ENCODE measurements around the gene TCF23. TPM values are rescaled to one million over a fixed set of nuclear protein-coding genes. Genes with fewer than 3 reads are reported as not detected.
"Not testable (repeated sequence)": the region's sequence is repeated elsewhere in the genome, so short reads cannot be mapped to it uniquely, and the experiment has no call there.

The TCF23 gene
- 0.10 TPM for polyA plus RNA-seq
- long read RNA-seq, donor 1 = 0 reads
- long read RNA-seq, donor 2 = 0 reads
- long read RNA-seq, donor 3 = 0 reads
- long read RNA-seq, donor 4 = 0 reads
- long read RNA-seq, donor 5 = 0 reads
- long read RNA-seq, donor 6 = 0 reads
- long read RNA-seq, donor 7 = 0 reads
- long read RNA-seq, donor 8 = 0 reads
- long read RNA-seq, donor 9 = 0 reads
- long read RNA-seq, donor 10 = 0 reads
- long read RNA-seq, donor 11 = 0 reads

DNA sequence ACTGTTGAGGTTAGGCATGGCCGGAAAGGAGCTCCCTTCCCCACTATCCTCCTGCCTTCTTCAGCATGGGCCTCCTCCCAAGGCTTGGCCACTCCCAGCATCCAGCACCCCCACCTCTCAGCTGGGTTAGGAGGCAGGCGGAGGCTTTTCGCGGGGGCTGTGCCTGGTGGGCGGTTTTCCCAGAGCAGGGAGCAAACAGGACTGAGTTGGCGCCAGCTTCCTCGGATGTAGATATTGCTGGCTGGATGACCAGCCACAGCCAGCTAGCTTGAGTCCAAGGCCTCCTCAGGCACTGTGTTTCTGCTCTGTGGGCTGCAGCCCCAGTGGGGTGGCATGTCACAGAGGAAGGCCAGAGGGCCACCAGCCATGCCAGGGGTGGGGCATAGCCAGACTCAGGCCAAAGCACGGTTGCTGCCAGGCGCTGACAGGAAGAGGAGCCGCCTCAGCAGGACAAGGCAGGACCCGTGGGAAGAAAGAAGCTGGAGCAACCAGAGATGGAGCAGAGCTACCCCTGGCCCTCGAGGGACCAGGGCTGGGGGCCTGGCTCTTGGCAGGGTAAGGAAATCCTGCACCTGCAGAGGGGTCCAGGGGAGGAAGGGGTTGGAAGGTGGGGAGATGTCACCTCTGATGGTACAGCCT lies at the start of gene TCF23:
TCF23 (plus strand) TSS at position 204 of the 639 bp plus-strand sequence; CDS start at position 334, 130 bp downstream.
- WGBS (ENCODE audit: insufficient coverage, low lambda C conversion rate) = no CpG with 5 or more reads among the region's 12 CpGs
- peaks cover 3% of the 10 kb centered on the region for H3K9me3 ChIP-seq (ENCODE audit: control insufficient read depth, low read depth, low read length)
- H3K36me3 ChIP-seq (ENCODE audit: control insufficient read depth, insufficient read depth, low read length) = no peaks in the 10 kb centered on the region
- H3K4me3 ChIP-seq (ENCODE audit: low read length) = no peak within 1 kb of the TSS
- H3K4me1 ChIP-seq (ENCODE audit: control insufficient read depth, insufficient read depth, low read length) = peaks cover 13% of the 10 kb centered on the region
- DNase-seq = no peak
- no peak within 1 kb of the TSS for H3K27ac ChIP-seq (ENCODE audit: low read length)
- H3K27me3 ChIP-seq (ENCODE audit: control insufficient read depth, insufficient read depth, low read length) = no peaks in the 10 kb centered on the region

GRCh38 chr2:27099334-27099955 lies 49.4 kb upstream of the TCF23 start:
- Histone ChIP-seq H3K4me3 (ENCODE audit: low read length) (no peak overlapping the region), H3K27ac (ENCODE audit: low read length) (no peak overlapping the region), H3K9me3 (ENCODE audit: control insufficient read depth, low read depth, low read length) (no peaks in the 10 kb centered on the region), H3K27me3 (ENCODE audit: control insufficient read depth, insufficient read depth, low read length) (no peaks in the 10 kb centered on the region), H3K36me3 (ENCODE audit: control insufficient read depth, insufficient read depth, low read length) (peaks cover 49% of the 10 kb centered on the region), H3K4me1 (ENCODE audit: control insufficient read depth, insufficient read depth, low read length) (peaks cover 24% of the 10 kb centered on the region)
- WGBS (ENCODE audit: insufficient coverage, low lambda C conversion rate) = no CpG with 5 or more reads among the region's 19 CpGs
- no peak for DNase-seq

DNA sequence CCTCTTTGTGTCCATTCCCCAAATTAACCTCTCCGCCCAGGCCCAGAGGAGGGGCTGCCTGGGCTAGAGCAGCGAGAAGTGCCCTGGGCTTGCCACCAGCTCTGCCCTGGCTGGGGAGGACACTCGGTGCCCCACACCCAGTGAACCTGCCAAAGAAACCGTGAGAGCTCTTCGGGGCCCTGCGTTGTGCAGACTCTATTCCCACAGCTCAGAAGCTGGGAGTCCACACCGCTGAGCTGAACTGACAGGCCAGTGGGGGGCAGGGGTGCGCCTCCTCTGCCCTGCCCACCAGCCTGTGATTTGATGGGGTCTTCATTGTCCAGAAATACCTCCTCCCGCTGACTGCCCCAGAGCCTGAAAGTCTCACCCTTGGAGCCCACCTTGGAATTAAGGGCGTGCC lies 48.8 kb upstream of the TCF23 start:
- Histone ChIP-seq H3K36me3 (ENCODE audit: control insufficient read depth, insufficient read depth, low read length) (peaks cover 44% of the 10 kb centered on the region), H3K27ac (ENCODE audit: low read length) (no peak overlapping the region), H3K4me3 (ENCODE audit: low read length) (no peak overlapping the region), H3K4me1 (ENCODE audit: control insufficient read depth, insufficient read depth, low read length) (peaks cover 18% of the 10 kb centered on the region), H3K27me3 (ENCODE audit: control insufficient read depth, insufficient read depth, low read length) (no peaks in the 10 kb centered on the region), H3K9me3 (ENCODE audit: control insufficient read depth, low read depth, low read length) (no peaks in the 10 kb centered on the region)
- WGBS (ENCODE audit: insufficient coverage, low lambda C conversion rate) = no CpG with 5 or more reads among the region's 10 CpGs
- DNase-seq = no peak

DNA sequence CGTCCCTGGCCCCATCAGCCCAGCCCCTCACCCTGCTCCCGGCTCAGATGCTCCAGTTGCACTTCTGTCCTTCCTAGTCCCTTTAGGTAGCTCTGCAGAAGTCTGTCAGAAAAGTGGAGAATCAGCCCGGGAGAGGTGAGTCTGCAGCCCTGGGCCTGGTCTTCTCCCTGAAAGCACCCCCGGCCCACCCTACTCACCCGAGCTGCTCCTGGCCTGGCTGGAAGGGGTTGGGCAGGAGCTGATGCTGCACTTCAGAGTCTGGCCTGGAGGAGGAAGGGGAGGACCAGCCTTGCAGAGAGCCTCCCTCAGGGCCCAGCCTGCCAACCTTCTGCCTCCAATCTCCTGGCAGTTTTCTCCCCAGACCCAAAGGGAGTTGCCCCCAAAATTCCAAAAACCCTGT lies 46.5 kb upstream of the TCF23 start:
- Histone ChIP-seq H3K36me3 (ENCODE audit: control insufficient read depth, insufficient read depth, low read length) (peaks cover 31% of the 10 kb centered on the region), H3K4me1 (ENCODE audit: control insufficient read depth, insufficient read depth, low read length) (no peaks in the 10 kb centered on the region), H3K9me3 (ENCODE audit: control insufficient read depth, low read depth, low read length) (no peaks in the 10 kb centered on the region), H3K4me3 (ENCODE audit: low read length) (no peak overlapping the region), H3K27me3 (ENCODE audit: control insufficient read depth, insufficient read depth, low read length) (no peaks in the 10 kb centered on the region), H3K27ac (ENCODE audit: low read length) (no peak overlapping the region)
- DNase-seq = peak in 1 of 2 donors; percentile 7
- WGBS (ENCODE audit: insufficient coverage, low lambda C conversion rate) = no CpG with 5 or more reads among the region's 5 CpGs

- Histone ChIP-seq H3K36me3 (ENCODE audit: control insufficient read depth, insufficient read depth, low read length) (peaks cover 2% of the 10 kb centered on the region), H3K4me3 (ENCODE audit: low read length) (no peak overlapping the region), H3K4me1 (ENCODE audit: control insufficient read depth, insufficient read depth, low read length) (no peaks in the 10 kb centered on the region), H3K27ac (ENCODE audit: low read length) (no peak overlapping the region), H3K9me3 (ENCODE audit: control insufficient read depth, low read depth, low read length) (no peaks in the 10 kb centered on the region), H3K27me3 (ENCODE audit: control insufficient read depth, insufficient read depth, low read length) (no peaks in the 10 kb centered on the region)
- DNase-seq = no peak
- WGBS (ENCODE audit: insufficient coverage, low lambda C conversion rate) = 83% methylated on average over 2 of the region's 3 CpGs
Measured at GRCh38 chr2:27105981-27106380, 42.8 kb upstream of the TCF23 start.

GRCh38 chr2:27108221-27108620 lies 40.6 kb upstream of the TCF23 start:
- H3K27ac ChIP-seq (ENCODE audit: low read length) = no peak overlapping the region
- WGBS (ENCODE audit: insufficient coverage, low lambda C conversion rate) = 88% methylated on average over 2 of the region's 2 CpGs
- H3K9me3 ChIP-seq (ENCODE audit: control insufficient read depth, low read depth, low read length) = no peaks in the 10 kb centered on the region
- no peaks in the 10 kb centered on the region for H3K27me3 ChIP-seq (ENCODE audit: control insufficient read depth, insufficient read depth, low read length)
- DNase-seq = no peak
- H3K4me3 ChIP-seq (ENCODE audit: low read length) = no peak overlapping the region
- no peaks in the 10 kb centered on the region for H3K36me3 ChIP-seq (ENCODE audit: control insufficient read depth, insufficient read depth, low read length)
- H3K4me1 ChIP-seq (ENCODE audit: control insufficient read depth, insufficient read depth, low read length) = no peaks in the 10 kb centered on the region

DNA sequence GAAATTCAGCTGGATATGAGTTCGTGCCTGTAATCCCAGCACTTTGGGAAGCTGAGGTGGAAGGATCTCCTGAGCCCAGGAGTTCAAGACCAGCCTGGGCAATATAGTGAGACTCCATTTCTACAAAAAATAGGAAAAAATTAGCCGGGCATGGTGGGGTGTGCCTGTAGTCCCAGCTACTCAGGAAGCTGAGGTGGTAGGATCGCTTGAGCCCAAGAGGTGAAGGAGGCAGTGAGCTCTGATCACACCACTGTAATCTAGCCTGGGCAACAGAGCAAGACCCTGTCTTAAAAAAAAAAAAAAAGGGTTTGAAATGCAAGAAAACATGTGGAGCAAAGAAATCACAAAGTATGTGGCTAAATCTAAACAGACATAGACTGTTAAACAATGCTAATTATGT lies 39.7 kb upstream of the TCF23 start:
- DNase-seq = no peak
- Histone ChIP-seq H3K36me3 (ENCODE audit: control insufficient read depth, insufficient read depth, low read length) (no peaks in the 10 kb centered on the region), H3K4me3 (ENCODE audit: low read length) (no peak overlapping the region), H3K27me3 (ENCODE audit: control insufficient read depth, insufficient read depth, low read length) (no peaks in the 10 kb centered on the region), H3K4me1 (ENCODE audit: control insufficient read depth, insufficient read depth, low read length) (no peaks in the 10 kb centered on the region), H3K27ac (ENCODE audit: low read length) (no peak overlapping the region), H3K9me3 (ENCODE audit: control insufficient read depth, low read depth, low read length) (no peaks in the 10 kb centered on the region)
- no CpG with 5 or more reads among the region's 3 CpGs for WGBS (ENCODE audit: insufficient coverage, low lambda C conversion rate)

GRCh38 chr2:27110603-27111352 lies 38.0 kb upstream of the TCF23 start:
- H3K4me1 ChIP-seq (ENCODE audit: control insufficient read depth, insufficient read depth, low read length); DNase-seq; H3K27me3 ChIP-seq (ENCODE audit: control insufficient read depth, insufficient read depth, low read length); H3K27ac ChIP-seq (ENCODE audit: low read length); H3K36me3 ChIP-seq (ENCODE audit: control insufficient read depth, insufficient read depth, low read length); H3K9me3 ChIP-seq (ENCODE audit: control insufficient read depth, low read depth, low read length); H3K4me3 ChIP-seq (ENCODE audit: low read length): not testable (repeated sequence)
- WGBS (ENCODE audit: insufficient coverage, low lambda C conversion rate) = no CpG with 5 or more reads among the region's 24 CpGs

DNA sequence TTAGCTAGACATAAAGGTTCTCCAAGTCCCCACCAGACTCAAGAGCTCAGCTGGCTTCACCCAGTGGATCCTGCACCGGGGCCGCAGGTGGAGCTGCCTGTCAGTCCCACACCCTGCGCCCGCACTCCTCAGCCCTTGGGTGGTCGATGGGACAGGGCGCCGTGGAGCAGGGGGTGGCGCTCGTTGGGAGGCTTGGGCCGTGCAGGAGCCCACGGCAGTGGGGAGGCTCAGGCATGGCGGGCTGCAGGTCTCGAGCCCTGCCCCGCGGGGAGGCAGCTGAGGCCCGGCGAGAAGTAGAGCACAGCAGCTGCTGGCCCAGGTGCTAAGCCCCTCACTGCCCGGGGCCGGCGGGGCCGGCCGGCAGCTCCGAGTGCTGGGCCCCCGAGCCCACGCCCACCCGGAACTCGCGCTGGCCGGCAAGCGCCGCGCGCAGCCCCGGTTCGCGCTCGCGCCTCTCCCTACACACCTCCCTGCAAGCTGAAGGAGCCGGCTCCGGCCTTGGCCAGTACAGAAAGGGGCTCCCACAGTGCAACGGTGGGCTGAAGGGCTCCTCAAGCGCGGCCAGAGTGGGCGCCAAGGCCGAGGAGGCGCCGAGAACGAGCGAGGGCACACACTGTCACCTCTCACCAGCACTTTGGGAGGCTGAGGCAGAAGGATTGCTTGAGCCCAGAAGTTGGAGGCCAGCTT lies 37.3 kb upstream of the TCF23 start:
- not testable (repeated sequence) for H3K9me3 ChIP-seq (ENCODE audit: control insufficient read depth, low read depth, low read length); H3K36me3 ChIP-seq (ENCODE audit: control insufficient read depth, insufficient read depth, low read length); H3K4me3 ChIP-seq (ENCODE audit: low read length); DNase-seq; H3K27me3 ChIP-seq (ENCODE audit: control insufficient read depth, insufficient read depth, low read length); H3K27ac ChIP-seq (ENCODE audit: low read length); H3K4me1 ChIP-seq (ENCODE audit: control insufficient read depth, insufficient read depth, low read length)
- no CpG with 5 or more reads among the region's 49 CpGs for WGBS (ENCODE audit: insufficient coverage, low lambda C conversion rate)

DNA sequence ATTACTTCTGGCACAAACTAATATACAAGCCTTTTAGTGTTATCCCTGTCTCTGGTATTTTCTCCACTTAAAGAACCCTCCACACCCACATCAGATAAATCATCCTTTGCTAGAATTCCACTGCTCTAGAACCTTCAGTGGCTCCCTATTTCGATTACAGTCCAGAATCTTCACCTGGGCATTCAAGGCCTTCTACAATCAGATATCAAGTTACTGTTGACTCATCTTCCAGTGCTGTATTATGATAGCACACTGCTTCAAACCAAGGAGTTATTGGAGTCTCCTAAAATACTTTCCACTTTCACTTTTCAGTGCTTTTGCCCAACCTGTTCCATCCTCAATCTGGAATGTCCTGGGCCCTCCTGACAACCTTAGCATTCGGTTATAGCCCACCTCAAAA lies 33.3 kb upstream of the TCF23 start:
- DNase-seq = no peak
- Histone ChIP-seq H3K36me3 (ENCODE audit: control insufficient read depth, insufficient read depth, low read length) (no peaks in the 10 kb centered on the region), H3K9me3 (ENCODE audit: control insufficient read depth, low read depth, low read length) (no peaks in the 10 kb centered on the region), H3K27ac (ENCODE audit: low read length) (no peak overlapping the region), H3K27me3 (ENCODE audit: control insufficient read depth, insufficient read depth, low read length) (peaks cover 15% of the 10 kb centered on the region), H3K4me3 (ENCODE audit: low read length) (no peak overlapping the region), H3K4me1 (ENCODE audit: control insufficient read depth, insufficient read depth, low read length) (peaks cover 6% of the 10 kb centered on the region)
- no CpG with 5 or more reads among the region's 2 CpGs for WGBS (ENCODE audit: insufficient coverage, low lambda C conversion rate)
